Measurements from ENCODE around the gene COX20. TPM values are rescaled to one million over a fixed set of nuclear protein-coding genes. Genes with fewer than 3 reads are reported as not detected.

Gene COX20
- total and polyA plus RNA-seq, 10 donors = 20.7 to 45.4 (median 26.3) TPM

DNA sequence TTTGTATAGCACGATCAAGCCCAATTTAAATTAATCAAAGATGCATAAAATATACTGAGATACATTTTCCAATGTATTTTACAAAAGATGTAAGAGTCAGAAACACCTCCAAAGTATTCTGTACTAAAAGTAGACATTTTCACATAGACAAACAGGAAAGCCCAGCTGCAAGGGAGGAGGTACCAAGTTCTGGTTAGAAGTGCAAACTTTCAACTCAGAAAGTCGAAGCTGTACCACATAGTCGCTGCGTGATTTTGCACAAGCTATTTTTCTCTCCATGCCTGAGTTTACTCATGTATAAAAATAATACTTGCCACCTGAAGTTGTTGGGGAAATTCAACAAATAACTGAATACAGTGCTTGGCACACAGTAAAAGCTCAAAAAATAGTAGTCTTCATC, 34.5 kb downstream of the COX20 start:
- WGBS, 5 donors = 71 to 90% (median 87%) methylated on average over 4 of the region's 4 CpGs
- TF ChIP-seq POLR2AphosphoS5 (IDR thresholded peaks at IDR 0.05) = no peak
- TF ChIP-seq, protein P1, sequence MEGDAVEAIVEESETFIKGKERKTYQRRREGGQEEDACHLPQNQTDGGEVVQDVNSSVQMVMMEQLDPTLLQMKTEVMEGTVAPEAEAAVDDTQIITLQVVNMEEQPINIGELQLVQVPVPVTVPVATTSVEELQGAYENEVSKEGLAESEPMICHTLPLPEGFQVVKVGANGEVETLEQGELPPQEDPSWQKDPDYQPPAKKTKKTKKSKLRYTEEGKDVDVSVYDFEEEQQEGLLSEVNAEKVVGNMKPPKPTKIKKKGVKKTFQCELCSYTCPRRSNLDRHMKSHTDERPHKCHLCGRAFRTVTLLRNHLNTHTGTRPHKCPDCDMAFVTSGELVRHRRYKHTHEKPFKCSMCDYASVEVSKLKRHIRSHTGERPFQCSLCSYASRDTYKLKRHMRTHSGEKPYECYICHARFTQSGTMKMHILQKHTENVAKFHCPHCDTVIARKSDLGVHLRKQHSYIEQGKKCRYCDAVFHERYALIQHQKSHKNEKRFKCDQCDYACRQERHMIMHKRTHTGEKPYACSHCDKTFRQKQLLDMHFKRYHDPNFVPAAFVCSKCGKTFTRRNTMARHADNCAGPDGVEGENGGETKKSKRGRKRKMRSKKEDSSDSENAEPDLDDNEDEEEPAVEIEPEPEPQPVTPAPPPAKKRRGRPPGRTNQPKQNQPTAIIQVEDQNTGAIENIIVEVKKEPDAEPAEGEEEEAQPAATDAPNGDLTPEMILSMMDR (IDR thresholded peaks at IDR 0.05 in 8 of 11, conservative IDR thresholded peaks at IDR 0.05 in 3 of 11) = no peak
- no peak for TF ChIP-seq POLR2A (IDR thresholded peaks at IDR 0.05)
- intact Hi-C loops (cut with DNase I; ENCODE audit: low total_unique reads) = no loop called here

DNA sequence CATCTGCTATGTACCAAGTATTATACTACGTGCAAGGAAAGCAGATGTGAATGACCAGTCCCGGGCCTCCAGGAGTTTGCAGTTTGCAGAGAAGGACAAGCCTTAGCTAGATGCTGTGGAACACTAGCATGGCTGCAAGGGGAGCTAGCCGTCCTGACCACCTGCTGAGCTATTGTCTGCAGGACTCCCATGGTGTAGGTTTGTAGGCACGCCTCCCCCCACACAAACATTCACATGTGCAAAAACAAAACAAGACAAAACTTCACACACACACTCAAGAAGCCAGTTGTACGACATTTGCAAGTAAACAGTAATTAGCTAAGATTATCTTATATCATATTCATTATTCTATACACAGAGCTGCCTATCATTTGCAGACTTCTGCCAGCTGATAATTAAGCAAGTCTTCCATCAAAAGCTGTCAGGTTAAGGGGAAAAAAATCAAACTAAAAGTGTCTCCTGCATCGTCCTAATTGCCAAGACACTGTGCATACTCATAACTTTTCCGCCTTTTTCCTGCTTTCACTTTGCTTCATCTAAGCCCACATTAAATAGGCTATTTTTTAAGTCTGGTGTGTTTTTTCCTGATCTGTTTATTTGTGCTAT, 39.6 kb downstream of the COX20 start:
- no peaks in the 10 kb centered on the region for H3K4me1 ChIP-seq
- H3K27me3 ChIP-seq (replicated peaks in 1 of 7) = no peaks in the 10 kb centered on the region
- TF ChIP-seq POLR2A (IDR thresholded peaks at IDR 0.05) = no peak
- no peak for TF ChIP-seq POLR2AphosphoS5 (IDR thresholded peaks at IDR 0.05)
- TF ChIP-seq, protein P1 (IDR thresholded peaks at IDR 0.05 in 8 of 11, conservative IDR thresholded peaks at IDR 0.05 in 3 of 11) = no peak
- no peak overlapping the region for H3K27ac ChIP-seq
- H3K4me3 ChIP-seq = no peak overlapping the region
- no peaks in the 10 kb centered on the region for H3K9me3 ChIP-seq
- H3K36me3 ChIP-seq = no peaks in the 10 kb centered on the region
- intact Hi-C loops (cut with DNase I; ENCODE audit: low total_unique reads) = no loop called here
- WGBS, 5 donors = 78 to 92% (median 86%) methylated on average over 7 of the region's 7 CpGs
- no peak for DNase-seq

More for the DNA sequence above, 34.5 kb downstream of the COX20 start:
- peaks cover 2 to 13% (median 10%) of the 10 kb centered on the region in 6 donors for H3K4me1 ChIP-seq
- H3K27me3 ChIP-seq (replicated peaks in 1 of 7) = no peaks in the 10 kb centered on the region
- H3K36me3 ChIP-seq = no peaks in the 10 kb centered on the region
- H3K4me3 ChIP-seq = no peak overlapping the region
- no peaks in the 10 kb centered on the region for H3K9me3 ChIP-seq
- H3K27ac ChIP-seq = no peak overlapping the region
- DNase-seq = no peak

DNA sequence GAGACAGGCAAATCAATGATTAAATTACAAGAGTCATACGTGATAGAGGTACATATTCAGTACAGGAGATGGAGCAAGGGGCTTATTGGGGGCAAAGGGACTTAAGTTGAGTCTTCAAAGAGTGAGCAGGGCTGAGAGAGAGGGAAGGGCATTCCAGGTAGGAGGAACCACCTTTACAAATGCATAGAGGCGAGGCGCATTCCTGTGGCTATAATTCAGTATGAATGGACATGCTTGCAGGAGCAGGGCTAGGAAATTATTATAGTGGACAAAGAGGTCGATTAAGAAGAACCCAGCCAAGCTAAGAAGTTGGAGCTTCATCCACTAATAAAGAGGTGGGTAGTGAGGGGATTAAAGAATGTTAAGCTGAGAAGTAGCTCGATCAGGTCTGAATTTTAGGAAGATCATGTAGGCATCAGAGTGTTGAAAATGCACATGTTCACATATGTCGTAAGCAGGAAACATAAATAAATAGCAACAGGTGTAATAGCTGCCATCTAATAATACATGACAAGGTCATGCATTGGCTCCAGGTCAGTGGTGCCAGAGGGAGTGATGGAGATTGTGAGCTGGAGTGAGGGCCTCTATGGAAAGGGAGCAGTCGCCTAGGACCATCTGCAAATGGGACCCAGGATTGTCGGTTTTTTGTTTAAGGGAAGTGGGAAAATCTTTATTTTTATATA, 40.9 kb downstream of the COX20 start:
- Histone ChIP-seq H3K27ac (no peak overlapping the region), H3K4me1 (no peaks in the 10 kb centered on the region), H3K4me3 (no peak overlapping the region), H3K9me3 (no peaks in the 10 kb centered on the region), H3K27me3 (replicated peaks in 1 of 7) (no peaks in the 10 kb centered on the region), H3K36me3 (no peaks in the 10 kb centered on the region)
- TF ChIP-seq, protein P1 (IDR thresholded peaks at IDR 0.05 in 8 of 11, conservative IDR thresholded peaks at IDR 0.05 in 3 of 11) = no peak
- no peak for TF ChIP-seq POLR2A (IDR thresholded peaks at IDR 0.05)
- TF ChIP-seq POLR2AphosphoS5 (IDR thresholded peaks at IDR 0.05) = no peak
- intact Hi-C loops (cut with DNase I; ENCODE audit: low total_unique reads) = no loop called here
- 90 to 97% (median 92%) methylated on average over 8 of the region's 8 CpGs for WGBS, 5 donors
- no peak for DNase-seq

DNA sequence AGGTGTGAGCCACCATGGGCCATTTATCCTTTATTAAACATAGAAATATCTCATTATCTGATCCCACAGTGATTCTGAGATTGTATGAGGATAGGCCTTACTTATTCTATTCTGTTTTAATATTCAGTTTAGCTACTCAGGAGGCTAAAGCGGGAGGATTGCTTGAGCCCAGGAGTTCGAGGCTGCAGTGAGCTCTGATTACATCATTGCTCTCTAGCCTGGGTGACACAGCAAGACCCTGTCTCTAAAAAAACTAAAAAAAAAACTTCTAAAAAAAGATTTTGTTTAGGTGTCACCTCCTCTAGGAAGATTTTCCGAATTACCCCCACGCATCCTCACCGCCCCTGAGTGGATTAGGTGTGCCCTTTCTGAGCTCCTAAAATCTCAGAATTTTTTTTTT, 43.2 kb downstream of the COX20 start:
- intact Hi-C loops (cut with DNase I; ENCODE audit: low total_unique reads) = no loop called here
- Histone ChIP-seq H3K4me3 (no peak overlapping the region), H3K27me3 (replicated peaks in 1 of 7) (no peaks in the 10 kb centered on the region), H3K27ac (no peak overlapping the region), H3K4me1 (no peaks in the 10 kb centered on the region), H3K9me3 (no peaks in the 10 kb centered on the region), H3K36me3 (no peaks in the 10 kb centered on the region)
- DNase-seq = no peak
- TF ChIP-seq POLR2A (IDR thresholded peaks at IDR 0.05) = no peak
- TF ChIP-seq, protein P1 (IDR thresholded peaks at IDR 0.05 in 8 of 11, conservative IDR thresholded peaks at IDR 0.05 in 3 of 11) = no peak
- 81 to 97% (median 88%) methylated on average over 5 of the region's 5 CpGs for WGBS, 5 donors

Data from spleen (tissue), 11 donors.